ENCODE data around the gene MYO1D.

DNA sequence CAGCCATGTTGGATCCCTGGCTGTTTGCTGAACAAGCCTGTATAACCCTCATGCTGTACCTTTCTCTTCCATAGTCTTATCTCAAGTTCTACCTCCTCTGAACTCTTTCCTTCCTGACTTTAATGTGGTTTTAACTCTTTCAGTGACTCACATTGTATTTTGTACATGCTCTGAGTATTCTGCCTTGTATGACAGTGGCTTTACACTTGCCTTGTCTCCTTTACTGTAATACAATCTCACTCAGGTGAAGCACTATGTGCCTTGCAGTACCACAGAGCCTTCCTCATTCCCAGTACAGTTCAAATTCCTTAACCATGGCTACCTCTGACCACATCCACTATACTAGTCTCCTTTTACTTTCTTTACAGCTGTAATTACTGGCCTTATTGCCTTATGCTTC lies 418.6 kb downstream of the MYO1D start:
- TF ChIP-seq, protein P1, sequence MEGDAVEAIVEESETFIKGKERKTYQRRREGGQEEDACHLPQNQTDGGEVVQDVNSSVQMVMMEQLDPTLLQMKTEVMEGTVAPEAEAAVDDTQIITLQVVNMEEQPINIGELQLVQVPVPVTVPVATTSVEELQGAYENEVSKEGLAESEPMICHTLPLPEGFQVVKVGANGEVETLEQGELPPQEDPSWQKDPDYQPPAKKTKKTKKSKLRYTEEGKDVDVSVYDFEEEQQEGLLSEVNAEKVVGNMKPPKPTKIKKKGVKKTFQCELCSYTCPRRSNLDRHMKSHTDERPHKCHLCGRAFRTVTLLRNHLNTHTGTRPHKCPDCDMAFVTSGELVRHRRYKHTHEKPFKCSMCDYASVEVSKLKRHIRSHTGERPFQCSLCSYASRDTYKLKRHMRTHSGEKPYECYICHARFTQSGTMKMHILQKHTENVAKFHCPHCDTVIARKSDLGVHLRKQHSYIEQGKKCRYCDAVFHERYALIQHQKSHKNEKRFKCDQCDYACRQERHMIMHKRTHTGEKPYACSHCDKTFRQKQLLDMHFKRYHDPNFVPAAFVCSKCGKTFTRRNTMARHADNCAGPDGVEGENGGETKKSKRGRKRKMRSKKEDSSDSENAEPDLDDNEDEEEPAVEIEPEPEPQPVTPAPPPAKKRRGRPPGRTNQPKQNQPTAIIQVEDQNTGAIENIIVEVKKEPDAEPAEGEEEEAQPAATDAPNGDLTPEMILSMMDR (IDR thresholded peaks at IDR 0.05): no peak
- no peak for TF ChIP-seq EP300 (IDR thresholded peaks at IDR 0.05)
